Karpas-422 (cell line): ENCODE measurements around the gene ADIPOR1. TPM values are rescaled to one million over a fixed set of nuclear protein-coding genes. Genes with fewer than 3 reads are reported as not detected.

Experiments used
- DNase-seq: peaks from one replicate; pipeline ENCODE4 v3.0.0-alpha.2; 2015
- H2AFZ ChIP-seq: fragments of 200-600 bp; sonication (generic); 2 replicates; pipeline ENCODE4 v1.6.1; 2014; ENCODE audit warnings: antibody characterized with exemption, low read length, mixed read lengths
- H3K27ac ChIP-seq: fragments of 200-600 bp; sonication (generic); 2 replicates; pipeline ENCODE4 v1.5.1; 2014; ENCODE audit warnings: mild to moderate bottlenecking, low read length, moderate library complexity
- H3K27me3 ChIP-seq: fragments of 200-600 bp; sonication (generic); 2 replicates; pipeline ENCODE4 v1.6.1; 2014; ENCODE audit warnings: low read length, mixed read lengths
- H3K36me3 ChIP-seq: fragments of 200-600 bp; sonication (generic); 2 replicates; pipeline ENCODE4 v1.6.1; 2014; ENCODE audit warnings: low read length, mixed read lengths; ENCODE audit not compliant: insufficient read depth
- H3K4me1 ChIP-seq: fragments of 200-600 bp; sonication (generic); 2 replicates; pipeline ENCODE4 v1.6.1; 2014; ENCODE audit warnings: mild to moderate bottlenecking, low read length, mixed read lengths
- H3K4me2 ChIP-seq: fragments of 200-600 bp; sonication (generic); 2 replicates; pipeline ENCODE4 v1.6.1; 2014; ENCODE audit warnings: low read length, low read depth, mild to moderate bottlenecking; ENCODE audit not compliant: poor library complexity, severe bottlenecking
- H3K4me3 ChIP-seq: fragments of 200-600 bp; sonication (generic); 2 replicates; pipeline ENCODE4 v1.5.1; 2014; ENCODE audit warnings: mild to moderate bottlenecking, antibody characterized with exemption, low read length, mixed read lengths
- H3K79me2 ChIP-seq: fragments of 200-600 bp; sonication (generic); 2 replicates; pipeline ENCODE4 v1.6.1; 2014; ENCODE audit warnings: mild to moderate bottlenecking, low read length, mixed read lengths
- H3K9ac ChIP-seq: fragments of 200-600 bp; sonication (generic); 2 replicates; pipeline ENCODE4 v1.6.0; 2014; ENCODE audit warnings: low read length
- H3K9me2 ChIP-seq: fragments of 200-600 bp; sonication (generic), shearing (Covaris generic); replicated peaks from 2 replicates; pipeline ENCODE4 v1.6.0; 2014; ENCODE audit warnings: mild to moderate bottlenecking, low read length, moderate library complexity; ENCODE audit not compliant: insufficient read depth
- H3K9me3 ChIP-seq: fragments of 300-700, 200-600 bp; sonication (generic); 2 replicates; pipeline ENCODE4 v1.6.1; 2014; ENCODE audit warnings: low read length, mixed read lengths
- H4K20me1 ChIP-seq: fragments of 200-600 bp; sonication (generic); 2 replicates; pipeline ENCODE4 v1.6.1; 2014; ENCODE audit warnings: mild to moderate bottlenecking, antibody characterized with exemption, low read length, low read depth; ENCODE audit not compliant: insufficient read depth
- total RNA-seq: library from RNA; depleted of rRNA; stranded (reverse); fragments of >200 nt; shearing (Covaris generic); gene quantifications from 2 replicates; pipeline ENCODE4 v1.2.3, GENCODE V29; 2014; ENCODE audit warnings: low replicate concordance

ADIPOR1 gene
- total RNA-seq, 1 experiment from 2014 or later, result 123 TPM

DNA sequence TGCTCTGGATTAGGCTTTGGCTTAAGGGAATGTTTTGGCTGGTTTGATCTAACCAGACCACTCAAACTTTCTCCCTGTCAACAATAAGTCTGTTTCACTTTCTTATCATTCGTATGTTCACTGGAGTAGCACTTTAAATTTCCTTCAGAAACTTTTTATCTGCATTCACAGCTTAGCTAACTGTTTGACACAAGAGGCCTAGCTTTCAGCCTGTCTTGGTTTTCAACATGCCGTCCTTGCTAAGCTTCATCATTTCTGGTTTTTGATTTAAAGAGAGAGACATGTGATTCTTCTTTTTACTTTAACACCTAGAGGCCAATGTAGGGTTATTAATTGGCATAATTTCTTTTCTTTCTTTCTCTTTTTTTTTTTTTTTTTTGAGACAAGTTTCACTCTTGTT is 23.8 kb upstream of the ADIPOR1 start:
- Histone ChIP-seq H3K4me3 (no peak overlapping the region), H3K4me2 (no peak overlapping the region), H3K4me1 (peaks cover 4% of the 10 kb centered on the region), H3K27me3 (no peaks in the 10 kb centered on the region), H3K79me2 (no peaks in the 10 kb centered on the region), H3K36me3 (no peaks in the 10 kb centered on the region), H4K20me1 (no peaks in the 10 kb centered on the region), H3K9me3 (no peaks in the 10 kb centered on the region), H3K27ac (no peak overlapping the region), H3K9ac (no peak overlapping the region), H2AFZ (no peak overlapping the region), H3K9me2 (no peaks in the 10 kb centered on the region)
- DNase-seq, result no peak

DNA sequence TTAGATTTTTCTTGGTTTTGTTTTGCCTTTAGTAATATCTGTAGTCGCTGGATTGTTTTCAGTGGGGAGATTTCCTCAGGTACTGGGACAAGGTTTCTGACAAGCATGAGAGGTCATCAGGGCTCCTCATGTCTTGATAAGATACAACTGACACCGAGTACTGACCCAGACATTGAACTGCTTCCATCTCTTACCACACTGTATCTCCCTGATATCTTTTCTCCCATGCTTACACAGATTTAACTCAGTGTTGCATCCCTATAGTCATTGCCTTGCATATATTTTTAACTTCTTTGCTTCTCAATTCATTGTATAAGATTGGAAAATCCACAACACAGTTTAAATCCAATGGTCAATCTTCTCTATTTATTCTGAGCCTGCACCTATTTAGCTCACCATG is 21.3 kb upstream of the ADIPOR1 start:
- H3K9me2 ChIP-seq, result no peaks in the 10 kb centered on the region
- peaks cover 10% of the 10 kb centered on the region for H3K4me1 ChIP-seq
- no peaks in the 10 kb centered on the region for H4K20me1 ChIP-seq
- H3K27ac ChIP-seq, result no peak overlapping the region
- no peaks in the 10 kb centered on the region for H3K79me2 ChIP-seq
- no peak overlapping the region for H3K4me3 ChIP-seq
- DNase-seq, result no peak
- H3K36me3 ChIP-seq, result no peaks in the 10 kb centered on the region
- H2AFZ ChIP-seq, result no peak overlapping the region
- no peaks in the 10 kb centered on the region for H3K27me3 ChIP-seq
- no peaks in the 10 kb centered on the region for H3K9me3 ChIP-seq
- no peak overlapping the region for H3K4me2 ChIP-seq
- no peak overlapping the region for H3K9ac ChIP-seq

DNA sequence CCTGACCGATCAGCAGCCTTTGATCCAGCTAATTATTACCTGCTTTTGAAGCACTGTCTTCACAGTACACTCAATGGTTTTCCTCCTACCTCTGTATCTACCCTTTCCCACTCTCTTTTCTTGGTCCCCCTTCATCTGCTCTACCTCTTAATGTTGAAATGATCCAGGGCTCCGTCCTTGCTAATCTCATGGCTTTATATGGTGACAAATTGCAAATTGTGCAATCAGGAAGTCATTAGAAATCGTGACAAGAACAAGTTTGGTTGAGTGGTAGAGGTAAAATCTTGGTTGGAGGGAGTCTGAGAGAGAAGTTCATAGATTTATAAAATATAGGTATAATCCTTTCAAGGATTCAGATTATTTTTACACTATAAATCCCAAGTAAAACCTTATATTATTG is 18.5 kb upstream of the ADIPOR1 start:
- no peaks in the 10 kb centered on the region for H4K20me1 ChIP-seq
- H3K9me2 ChIP-seq, result no peaks in the 10 kb centered on the region
- DNase-seq, result no peak
- 0 out of 2 replicates have a peak overlapping the region, but pooled peaks have one; percentile 8 for H3K4me3 ChIP-seq
- no peak overlapping the region for H3K9ac ChIP-seq
- H3K27me3 ChIP-seq, result no peaks in the 10 kb centered on the region
- peaks cover 10% of the 10 kb centered on the region for H3K4me1 ChIP-seq
- peak overlapping the region; percentile 81; the same call in 1 of the 2 replicates for H2AFZ ChIP-seq
- peak overlapping the region; percentile 38 for H3K4me2 ChIP-seq
- no peaks in the 10 kb centered on the region for H3K79me2 ChIP-seq
- H3K36me3 ChIP-seq, result no peaks in the 10 kb centered on the region
- H3K27ac ChIP-seq, result no peak overlapping the region
- H3K9me3 ChIP-seq, result no peaks in the 10 kb centered on the region

DNA sequence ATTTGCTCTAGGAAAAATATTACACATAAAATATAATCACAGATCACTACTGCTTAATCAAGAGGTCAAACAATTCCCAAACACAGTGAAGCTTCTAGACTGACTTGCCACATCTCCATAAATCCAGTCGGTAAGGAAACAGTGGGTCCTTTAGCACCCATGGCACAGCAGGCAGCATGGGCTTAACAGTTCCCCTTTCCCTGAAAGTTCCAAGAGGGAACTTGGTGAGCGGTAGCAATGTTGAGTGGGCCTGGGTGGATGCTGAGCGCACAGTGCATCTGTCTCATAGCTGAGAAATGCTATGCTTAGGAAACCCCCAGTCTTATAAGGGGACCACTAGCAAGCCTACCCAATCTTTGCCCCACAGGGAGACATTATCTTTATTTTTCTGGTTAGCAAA is 16.7 kb upstream of the ADIPOR1 start:
- no peaks in the 10 kb centered on the region for H3K36me3 ChIP-seq
- DNase-seq, result no peak
- H3K9me2 ChIP-seq, result no peaks in the 10 kb centered on the region
- H3K4me2 ChIP-seq, result no peak overlapping the region
- H4K20me1 ChIP-seq, result no peaks in the 10 kb centered on the region
- H2AFZ ChIP-seq, result no peak overlapping the region
- H3K9me3 ChIP-seq, result no peaks in the 10 kb centered on the region
- peaks cover 10% of the 10 kb centered on the region for H3K4me1 ChIP-seq
- no peaks in the 10 kb centered on the region for H3K79me2 ChIP-seq
- no peak overlapping the region for H3K27ac ChIP-seq
- H3K4me3 ChIP-seq, result no peak overlapping the region
- H3K9ac ChIP-seq, result no peak overlapping the region
- no peaks in the 10 kb centered on the region for H3K27me3 ChIP-seq

DNA sequence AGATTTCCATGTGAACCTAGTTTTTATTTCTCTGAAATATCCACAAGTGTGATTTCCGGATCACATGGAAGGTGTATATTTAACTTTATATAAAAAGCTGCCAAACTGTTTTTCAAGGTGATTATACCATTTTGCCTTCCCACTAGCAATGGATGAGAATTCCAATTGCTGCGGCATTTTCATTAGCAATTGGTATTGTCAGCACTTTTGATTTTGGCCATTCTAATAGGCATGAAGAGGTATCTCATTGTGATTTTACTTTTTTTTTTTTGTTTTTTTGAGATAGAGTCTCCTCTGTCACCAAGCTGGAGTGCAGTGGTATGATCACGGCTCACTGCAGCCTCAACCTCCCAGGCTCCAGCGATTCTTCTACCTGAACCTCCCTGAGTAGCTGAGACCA is 13.9 kb upstream of the ADIPOR1 start:
- Histone ChIP-seq H3K27ac (no peak overlapping the region), H3K36me3 (no peaks in the 10 kb centered on the region), H2AFZ (no peak overlapping the region), H3K4me2 (no peak overlapping the region), H3K4me1 (peaks cover 26% of the 10 kb centered on the region), H3K9me2 (no peaks in the 10 kb centered on the region), H3K9ac (no peak overlapping the region), H3K27me3 (no peaks in the 10 kb centered on the region), H3K9me3 (no peaks in the 10 kb centered on the region), H4K20me1 (no peaks in the 10 kb centered on the region), H3K4me3 (no peak overlapping the region), H3K79me2 (no peaks in the 10 kb centered on the region; the same call in 1 of the 2 replicates)
- no peak for DNase-seq

DNA sequence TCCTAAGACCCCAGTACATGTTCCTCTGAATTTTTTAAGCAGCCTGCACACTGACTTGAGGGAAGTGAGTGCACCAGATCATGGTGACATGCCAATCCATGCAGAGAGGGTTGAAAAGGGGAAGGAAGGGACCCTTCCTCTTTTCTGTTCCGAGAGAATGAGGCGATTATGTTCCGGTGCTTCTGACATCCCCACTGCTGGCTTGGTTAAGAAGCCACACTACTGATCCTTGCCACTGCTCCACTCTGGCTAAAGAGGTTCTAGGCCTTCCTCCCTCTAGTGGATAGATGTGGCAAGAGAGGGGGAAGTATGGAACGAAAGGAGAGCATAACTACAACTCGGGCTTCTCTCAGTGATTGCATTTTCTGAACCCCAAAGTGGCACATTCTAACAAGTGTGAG is 10.8 kb upstream of the ADIPOR1 start:
- Histone ChIP-seq H3K9me2 (no peaks in the 10 kb centered on the region), H2AFZ (peak overlapping the region; percentile 92), H3K79me2 (peaks cover 13% of the 10 kb centered on the region), H3K4me1 (peaks cover 33% of the 10 kb centered on the region), H4K20me1 (no peaks in the 10 kb centered on the region), H3K36me3 (no peaks in the 10 kb centered on the region), H3K4me3 (peak overlapping the region; percentile 68; the same call in 1 of the 2 replicates), H3K27me3 (no peaks in the 10 kb centered on the region), H3K4me2 (peak overlapping the region; percentile 71), H3K9ac (peak overlapping the region; percentile 68), H3K9me3 (no peaks in the 10 kb centered on the region), H3K27ac (0 out of 2 replicates have a peak overlapping the region, but pooled peaks have one; percentile 41)
- DNase-seq, result peak; percentile 92

DNA sequence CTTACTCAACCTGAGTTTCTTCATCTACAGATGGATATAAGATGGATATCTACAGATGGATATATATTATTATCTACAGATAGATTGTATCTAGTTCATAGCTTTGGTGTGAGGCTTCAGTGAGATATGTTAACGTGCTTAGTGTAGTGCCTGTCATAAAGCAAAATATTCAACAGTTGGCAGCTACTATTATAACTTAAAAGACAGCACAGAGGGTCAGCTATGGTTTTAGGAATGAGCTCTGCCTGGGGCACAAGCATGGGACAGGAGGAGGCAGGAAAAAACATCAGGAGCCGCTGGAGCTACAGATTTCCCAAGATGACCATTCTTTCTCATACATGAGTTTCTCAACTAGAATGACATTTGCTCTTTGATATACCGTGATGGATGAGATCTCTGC is 10.2 kb upstream of the ADIPOR1 start:
- H3K9me3 ChIP-seq, result no peaks in the 10 kb centered on the region

DNA sequence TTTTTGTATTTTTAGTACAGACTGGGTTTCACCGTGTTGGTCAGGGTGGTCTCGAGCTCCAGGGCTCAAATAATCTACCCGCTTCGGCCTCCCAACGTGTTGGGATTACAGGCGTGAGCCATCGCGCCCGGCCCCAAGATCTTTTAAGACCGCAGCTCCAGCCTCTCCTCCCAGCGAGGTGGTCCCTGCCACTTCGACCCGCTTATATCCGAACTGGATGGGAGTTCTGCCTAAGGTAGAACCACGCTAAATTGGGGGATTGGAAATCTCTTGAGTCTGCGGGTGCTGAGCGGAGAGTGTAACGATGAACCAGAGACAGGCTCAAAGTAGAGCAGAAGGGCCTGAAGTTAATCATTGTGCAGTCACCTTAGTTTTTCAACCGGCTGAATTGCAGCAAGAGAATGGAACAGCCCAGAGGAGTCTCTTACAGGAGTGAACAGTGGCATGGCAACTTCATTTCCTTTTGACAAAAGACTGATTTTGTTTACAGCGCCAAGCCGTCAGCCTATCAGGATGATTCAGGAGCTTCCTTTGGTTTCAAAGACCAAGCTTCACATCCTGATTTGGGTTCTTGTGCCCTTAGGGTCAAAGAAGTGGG is 9.7 kb upstream of the ADIPOR1 start:
- no peaks in the 10 kb centered on the region for H4K20me1 ChIP-seq
- no peaks in the 10 kb centered on the region for H3K9me3 ChIP-seq
- H3K9me2 ChIP-seq, result no peaks in the 10 kb centered on the region
- no peaks in the 10 kb centered on the region for H3K36me3 ChIP-seq
- peak; percentile 43 for DNase-seq
- H3K4me1 ChIP-seq, result peaks cover 33% of the 10 kb centered on the region
- no peaks in the 10 kb centered on the region for H3K27me3 ChIP-seq
- H3K9ac ChIP-seq, result peak overlapping the region; percentile 68
- peak overlapping the region; percentile 41 for H3K27ac ChIP-seq
- peak overlapping the region; percentile 71 for H3K4me2 ChIP-seq
- peak overlapping the region; percentile 92 for H2AFZ ChIP-seq
- H3K4me3 ChIP-seq, result peak overlapping the region; percentile 68
- peaks cover 13% of the 10 kb centered on the region for H3K79me2 ChIP-seq

More for the DNA sequence above, 10.2 kb upstream of the ADIPOR1 start:
- no peaks in the 10 kb centered on the region for H3K9me2 ChIP-seq
- H4K20me1 ChIP-seq, result no peaks in the 10 kb centered on the region
- peaks cover 13% of the 10 kb centered on the region for H3K79me2 ChIP-seq
- peak overlapping the region; percentile 71 for H3K4me2 ChIP-seq
- H2AFZ ChIP-seq, result peak overlapping the region; percentile 92
- no peak for DNase-seq
- no peaks in the 10 kb centered on the region for H3K36me3 ChIP-seq
- peak overlapping the region; percentile 68 for H3K9ac ChIP-seq
- peaks cover 33% of the 10 kb centered on the region for H3K4me1 ChIP-seq
- peak overlapping the region; percentile 41; the same call in 1 of the 2 replicates for H3K27ac ChIP-seq
- H3K27me3 ChIP-seq, result no peaks in the 10 kb centered on the region
- H3K4me3 ChIP-seq, result peak overlapping the region; percentile 68; the same call in 1 of the 2 replicates
